Mesothelial cell of epicardium (in vitro differentiated cells): ENCODE measurements around the gene RANBP17. TPM values are rescaled to one million over a fixed set of nuclear protein-coding genes. Genes with fewer than 3 reads are reported as not detected.

ENCODE experiments used
- DNase-seq, 2 experiments: peaks; one replicate each; pipeline ENCODE4 v3.0.0; 2021; ENCODE audit warnings: low spot score in 2 of 2; ENCODE audit not compliant: unreplicated experiment in 2 of 2
- H3K27ac Mint-ChIP-seq: 2 replicates; pipeline ENCODE4 v1.8.0; 2021; ENCODE audit warnings: mixed read lengths
- H3K27me3 Mint-ChIP-seq: 2 replicates; pipeline ENCODE4 v1.8.0; 2021; ENCODE audit warnings: low read depth, mixed read lengths
- H3K36me3 Mint-ChIP-seq: 2 replicates; pipeline ENCODE4 v1.8.0; 2021; ENCODE audit warnings: mixed read lengths
- H3K4me1 Mint-ChIP-seq: 2 replicates; pipeline ENCODE4 v1.8.0; 2021; ENCODE audit warnings: mixed read lengths
- H3K4me3 Mint-ChIP-seq: 2 replicates; pipeline ENCODE4 v1.8.0; 2021; ENCODE audit warnings: mild to moderate bottlenecking, moderate library complexity, mixed read lengths
- H3K9me3 Mint-ChIP-seq: 2 replicates; pipeline ENCODE4 v1.8.0; 2021; ENCODE audit warnings: mixed read lengths
- total RNA-seq: library from RNA; stranded (reverse); gene quantifications from 3 replicates; pipeline ENCODE4 v1.2.1, GENCODE V29; 2021
- TF ChIP-seq, protein P1 (sequence below): fragments of 200-600 bp; sonication (generic); IDR thresholded peaks from one replicate; pipeline ENCODE4 v1.5.0; 2021; ENCODE audit warnings: antibody characterized with exemption; ENCODE audit not compliant: unreplicated experiment

Gene RANBP17
- total RNA-seq, 1 donor from 2014 or later, result 60.8 TPM

DNA sequence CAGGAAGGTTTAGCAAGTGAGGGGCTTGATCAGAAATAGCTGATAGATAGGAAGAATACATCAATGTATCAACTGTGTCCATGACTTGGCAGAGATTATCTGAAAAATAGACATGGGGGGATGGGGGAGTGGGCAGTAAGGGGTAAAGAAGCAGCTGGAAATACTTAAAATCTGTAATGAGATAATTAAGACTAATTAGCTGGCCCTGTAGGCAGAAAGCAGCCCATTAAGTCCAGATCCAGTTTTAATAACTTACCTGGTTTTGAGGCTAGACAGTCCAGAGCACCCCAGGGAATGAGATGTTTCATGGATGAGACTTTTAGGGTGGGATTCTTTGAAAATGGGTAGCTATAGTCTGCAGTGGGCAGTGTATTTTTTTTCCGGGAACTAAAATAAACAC lies 330.3 kb downstream of the RANBP17 start:
- H3K9me3 Mint-ChIP-seq, result no peaks in the 10 kb centered on the region
- H3K36me3 Mint-ChIP-seq, result peaks cover 7% of the 10 kb centered on the region
- no peak overlapping the region for H3K27ac Mint-ChIP-seq
- H3K4me1 Mint-ChIP-seq, result peaks cover 2% of the 10 kb centered on the region
- TF ChIP-seq, protein P1, sequence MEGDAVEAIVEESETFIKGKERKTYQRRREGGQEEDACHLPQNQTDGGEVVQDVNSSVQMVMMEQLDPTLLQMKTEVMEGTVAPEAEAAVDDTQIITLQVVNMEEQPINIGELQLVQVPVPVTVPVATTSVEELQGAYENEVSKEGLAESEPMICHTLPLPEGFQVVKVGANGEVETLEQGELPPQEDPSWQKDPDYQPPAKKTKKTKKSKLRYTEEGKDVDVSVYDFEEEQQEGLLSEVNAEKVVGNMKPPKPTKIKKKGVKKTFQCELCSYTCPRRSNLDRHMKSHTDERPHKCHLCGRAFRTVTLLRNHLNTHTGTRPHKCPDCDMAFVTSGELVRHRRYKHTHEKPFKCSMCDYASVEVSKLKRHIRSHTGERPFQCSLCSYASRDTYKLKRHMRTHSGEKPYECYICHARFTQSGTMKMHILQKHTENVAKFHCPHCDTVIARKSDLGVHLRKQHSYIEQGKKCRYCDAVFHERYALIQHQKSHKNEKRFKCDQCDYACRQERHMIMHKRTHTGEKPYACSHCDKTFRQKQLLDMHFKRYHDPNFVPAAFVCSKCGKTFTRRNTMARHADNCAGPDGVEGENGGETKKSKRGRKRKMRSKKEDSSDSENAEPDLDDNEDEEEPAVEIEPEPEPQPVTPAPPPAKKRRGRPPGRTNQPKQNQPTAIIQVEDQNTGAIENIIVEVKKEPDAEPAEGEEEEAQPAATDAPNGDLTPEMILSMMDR, result no peak
- no peaks in the 10 kb centered on the region for H3K27me3 Mint-ChIP-seq
- no peak overlapping the region for H3K4me3 Mint-ChIP-seq
- DNase-seq, result no peak

DNA sequence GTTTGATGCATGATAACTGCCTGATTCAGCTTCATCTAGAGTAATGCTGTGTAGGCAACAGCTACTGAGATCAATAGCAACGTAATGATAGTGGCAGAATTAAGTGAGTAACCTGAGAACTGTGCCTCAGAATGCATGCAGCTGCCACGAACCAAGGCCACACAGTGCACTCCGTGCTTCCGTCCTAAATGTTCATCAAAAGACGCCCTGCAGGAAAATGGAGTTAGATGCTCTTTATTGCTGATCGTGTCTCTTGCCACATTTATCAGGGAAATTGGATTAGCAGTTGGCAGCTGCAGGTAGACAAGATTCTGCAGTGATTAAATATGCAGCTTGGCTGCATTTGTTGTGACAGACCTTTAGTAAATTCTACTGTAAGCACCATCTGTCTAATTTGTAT lies 339.5 kb downstream of the RANBP17 start:
- peaks cover 16% of the 10 kb centered on the region for H3K4me1 Mint-ChIP-seq
- H3K4me3 Mint-ChIP-seq, result no peak overlapping the region
- H3K9me3 Mint-ChIP-seq, result no peaks in the 10 kb centered on the region
- no peak for DNase-seq
- H3K27me3 Mint-ChIP-seq, result no peaks in the 10 kb centered on the region
- H3K36me3 Mint-ChIP-seq, result no peaks in the 10 kb centered on the region
- TF ChIP-seq, protein P1, result no peak
- no peak overlapping the region for H3K27ac Mint-ChIP-seq

DNA sequence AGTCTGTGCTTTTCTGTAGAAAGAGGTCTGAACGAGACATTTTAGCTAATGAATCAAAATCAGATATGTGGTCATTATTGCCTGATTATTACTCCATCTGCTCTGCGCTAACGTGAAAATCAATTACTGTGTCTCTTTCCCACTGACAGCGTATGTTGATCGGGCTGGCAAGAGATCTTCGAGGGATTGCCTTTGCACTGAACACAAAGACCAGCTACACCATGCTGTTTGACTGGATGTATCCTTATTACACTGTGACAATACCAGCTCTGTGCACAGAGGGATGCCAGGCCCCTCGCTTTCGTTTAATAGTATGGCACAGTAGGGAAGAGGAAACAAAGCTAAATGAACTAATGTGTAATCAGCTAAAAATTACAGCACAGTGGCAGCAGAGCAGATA lies 343.6 kb downstream of the RANBP17 start:
- H3K4me1 Mint-ChIP-seq, result peaks cover 18% of the 10 kb centered on the region
- no peak overlapping the region for H3K27ac Mint-ChIP-seq
- no peaks in the 10 kb centered on the region for H3K36me3 Mint-ChIP-seq
- no peaks in the 10 kb centered on the region for H3K9me3 Mint-ChIP-seq
- H3K27me3 Mint-ChIP-seq, result no peaks in the 10 kb centered on the region
- no peak for DNase-seq
- no peak overlapping the region for H3K4me3 Mint-ChIP-seq
- TF ChIP-seq, protein P1, result no peak

DNA sequence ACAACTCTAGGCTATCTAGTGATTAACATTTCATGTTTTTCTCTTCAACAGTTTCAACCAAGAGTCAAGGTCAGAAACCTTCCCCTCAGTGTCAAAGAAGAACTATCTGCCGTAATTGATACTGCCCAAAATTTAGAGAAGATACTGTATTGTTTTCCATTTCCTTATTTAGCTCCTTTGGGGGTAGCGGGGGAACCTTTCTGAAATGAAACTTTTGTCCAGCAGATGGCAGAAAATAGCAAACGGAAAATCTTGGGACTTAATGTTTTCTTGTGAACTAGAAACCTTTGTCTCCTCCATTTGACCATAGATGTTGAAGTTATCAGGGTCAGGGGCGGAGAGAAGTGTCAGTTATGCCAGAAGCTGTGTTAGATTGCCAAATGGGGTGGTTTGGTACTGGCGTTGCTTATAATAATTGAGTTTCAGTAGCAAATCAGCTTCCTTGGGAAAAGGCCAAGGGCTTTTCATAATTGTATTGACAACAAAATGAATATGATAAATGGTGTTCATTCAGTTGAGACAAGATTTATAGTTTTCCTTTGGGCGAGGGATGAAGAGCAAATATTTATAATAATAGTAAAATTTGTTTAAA lies 345.5 kb downstream of the RANBP17 start:
- H3K27me3 Mint-ChIP-seq, result no peaks in the 10 kb centered on the region
- TF ChIP-seq, protein P1, result peak; percentile 61
- no peaks in the 10 kb centered on the region for H3K9me3 Mint-ChIP-seq
- no peak overlapping the region for H3K27ac Mint-ChIP-seq
- peaks cover 7% of the 10 kb centered on the region for H3K4me1 Mint-ChIP-seq
- no peaks in the 10 kb centered on the region for H3K36me3 Mint-ChIP-seq
- no peak overlapping the region for H3K4me3 Mint-ChIP-seq
- no peak for DNase-seq

DNA sequence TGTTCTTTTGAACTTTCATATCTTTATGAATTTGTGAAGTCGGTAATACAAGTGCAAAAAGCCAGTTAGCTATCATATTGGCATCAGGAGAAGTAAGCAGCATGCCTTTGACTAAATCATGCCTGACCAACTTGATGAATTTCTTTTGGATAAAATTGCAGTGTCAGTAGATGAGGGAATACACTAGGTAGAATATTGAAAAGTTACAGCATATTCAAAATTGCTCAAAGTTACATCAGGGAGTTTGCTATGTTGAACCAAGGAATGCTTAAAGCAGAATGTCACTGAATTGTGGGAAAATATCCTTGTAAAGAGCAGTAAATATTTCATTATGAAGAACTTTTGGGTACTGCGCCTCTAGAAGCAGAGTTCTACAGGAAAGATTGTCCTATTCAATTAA lies 360.1 kb downstream of the RANBP17 start:
- Mint-ChIP-seq H3K27ac (no peak overlapping the region), H3K36me3 (peaks cover 20% of the 10 kb centered on the region), H3K27me3 (no peaks in the 10 kb centered on the region), H3K4me1 (no peaks in the 10 kb centered on the region), H3K4me3 (no peak overlapping the region), H3K9me3 (peaks cover 6% of the 10 kb centered on the region)
- no peak for DNase-seq
- TF ChIP-seq, protein P1, result no peak

DNA sequence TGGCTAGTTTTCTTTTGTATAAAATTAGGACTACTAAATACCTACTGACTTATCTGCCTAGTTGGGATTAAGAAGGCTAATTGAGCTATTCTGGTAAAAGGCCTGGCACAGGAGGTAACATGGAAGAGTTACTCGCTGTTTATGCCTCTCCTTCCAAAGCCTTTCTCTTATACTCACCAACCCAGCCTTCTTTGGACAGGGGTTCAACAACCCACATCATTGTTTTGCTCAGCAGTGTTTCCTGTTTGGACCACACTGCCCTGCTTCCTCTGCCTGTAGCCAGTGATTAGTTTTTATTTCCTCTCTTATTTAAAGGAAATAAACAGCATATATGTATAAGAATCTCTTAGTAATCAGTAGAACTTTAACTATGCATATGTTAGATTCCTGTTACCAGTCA lies 362.1 kb downstream of the RANBP17 start:
- no peak for DNase-seq
- Mint-ChIP-seq H3K36me3 (peaks cover 15% of the 10 kb centered on the region), H3K4me1 (no peaks in the 10 kb centered on the region), H3K9me3 (no peaks in the 10 kb centered on the region), H3K27ac (no peak overlapping the region), H3K27me3 (no peaks in the 10 kb centered on the region), H3K4me3 (no peak overlapping the region)
- TF ChIP-seq, protein P1, result no peak
